Measurements from ENCODE around the gene EPHA7.

Gene EPHA7

DNA sequence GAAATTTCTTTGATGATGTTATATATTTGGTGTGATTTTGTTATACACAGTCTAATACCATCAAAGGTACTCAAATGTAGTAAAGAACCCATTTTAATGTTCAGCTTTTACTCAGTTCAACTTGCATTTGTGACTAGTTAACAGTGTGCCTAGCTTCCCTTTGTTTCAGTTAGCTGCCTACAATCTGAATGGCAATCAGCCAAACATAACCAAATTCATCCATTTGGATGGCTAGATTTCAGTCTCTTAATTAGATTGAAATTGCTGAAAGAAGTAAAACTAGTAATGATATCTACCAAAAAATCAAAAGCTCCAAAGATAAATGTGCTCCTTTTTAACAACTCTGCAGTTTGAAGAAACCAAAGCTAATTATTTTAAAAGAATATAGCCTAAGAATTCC is 6.9 kb downstream of the EPHA7 start:
- ChIA-PET CTCF (interaction anchor here (0.5 to 1.9 kb wide), 2 partner anchors 11 to 265 kb away, joined by 3 to 6 read pairs; no protein-coding TSS in a partner anchor), POLR2A (no interaction called here)
- TF ChIP-seq SETDB1 (IDR thresholded peaks at IDR 0.05; ENCODE audit: insufficient read length, low read length) (no peak), ZNF791 (tag by site-specific recombination; IDR thresholded peaks at IDR 0.05) (no peak), IKZF3 (tag by site-specific recombination; IDR thresholded peaks at IDR 0.05) (0 out of 2 replicates have a peak, but pooled peaks have one; percentile 31), ZNF501 (tag by site-specific recombination; IDR thresholded peaks at IDR 0.05) (0 out of 2 replicates have a peak, but pooled peaks have one; percentile 21), ZNF366 (tag by site-specific recombination; conservative IDR thresholded peaks at IDR 0.05) (peak; percentile 49; the same call in 1 of the 2 replicates), ZNF302 (tag by site-specific recombination; IDR thresholded peaks at IDR 0.05; ENCODE audit: low read depth) (no peak), HOXA7 (CRISPR knock-in tag; IDR thresholded peaks at IDR 0.05; ENCODE audit: borderline replicate concordance) (no peak), OSR2 (tag by site-specific recombination; IDR thresholded peaks at IDR 0.05) (peak; percentile 79), ZXDB (tag by site-specific recombination; IDR thresholded peaks at IDR 0.05) (no peak), FEZF1 (tag by site-specific recombination; IDR thresholded peaks at IDR 0.05) (peak; percentile 66; the same call in 1 of the 2 replicates), ZSCAN16 (tag by site-specific recombination; IDR thresholded peaks at IDR 0.05) (no peak), ZNF596 (tag by site-specific recombination; IDR thresholded peaks at IDR 0.05) (no peak), ZFP37 (tag by site-specific recombination; IDR thresholded peaks at IDR 0.05) (no peak), ZFP69B (tag by site-specific recombination; IDR thresholded peaks at IDR 0.05) (no peak), ZNF664 (tag by site-specific recombination; IDR thresholded peaks at IDR 0.05) (peak; percentile 99)
- TF ChIP-seq, protein P1, sequence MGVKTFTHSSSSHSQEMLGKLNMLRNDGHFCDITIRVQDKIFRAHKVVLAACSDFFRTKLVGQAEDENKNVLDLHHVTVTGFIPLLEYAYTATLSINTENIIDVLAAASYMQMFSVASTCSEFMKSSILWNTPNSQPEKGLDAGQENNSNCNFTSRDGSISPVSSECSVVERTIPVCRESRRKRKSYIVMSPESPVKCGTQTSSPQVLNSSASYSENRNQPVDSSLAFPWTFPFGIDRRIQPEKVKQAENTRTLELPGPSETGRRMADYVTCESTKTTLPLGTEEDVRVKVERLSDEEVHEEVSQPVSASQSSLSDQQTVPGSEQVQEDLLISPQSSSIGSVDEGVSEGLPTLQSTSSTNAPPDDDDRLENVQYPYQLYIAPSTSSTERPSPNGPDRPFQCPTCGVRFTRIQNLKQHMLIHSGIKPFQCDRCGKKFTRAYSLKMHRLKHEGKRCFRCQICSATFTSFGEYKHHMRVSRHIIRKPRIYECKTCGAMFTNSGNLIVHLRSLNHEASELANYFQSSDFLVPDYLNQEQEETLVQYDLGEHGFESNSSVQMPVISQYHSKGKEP (tag by site-specific recombination; IDR thresholded peaks at IDR 0.05), result peak; percentile 67; the same call in 1 of the 2 replicates
- TF ChIP-seq, protein P2, sequence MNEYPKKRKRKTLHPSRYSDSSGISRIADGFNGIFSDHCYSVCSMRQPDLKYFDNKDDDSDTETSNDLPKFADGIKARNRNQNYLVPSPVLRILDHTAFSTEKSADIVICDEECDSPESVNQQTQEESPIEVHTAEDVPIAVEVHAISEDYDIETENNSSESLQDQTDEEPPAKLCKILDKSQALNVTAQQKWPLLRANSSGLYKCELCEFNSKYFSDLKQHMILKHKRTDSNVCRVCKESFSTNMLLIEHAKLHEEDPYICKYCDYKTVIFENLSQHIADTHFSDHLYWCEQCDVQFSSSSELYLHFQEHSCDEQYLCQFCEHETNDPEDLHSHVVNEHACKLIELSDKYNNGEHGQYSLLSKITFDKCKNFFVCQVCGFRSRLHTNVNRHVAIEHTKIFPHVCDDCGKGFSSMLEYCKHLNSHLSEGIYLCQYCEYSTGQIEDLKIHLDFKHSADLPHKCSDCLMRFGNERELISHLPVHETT (tag by site-specific recombination; IDR thresholded peaks at IDR 0.05), result no peak
- TF ChIP-seq, protein P3, sequence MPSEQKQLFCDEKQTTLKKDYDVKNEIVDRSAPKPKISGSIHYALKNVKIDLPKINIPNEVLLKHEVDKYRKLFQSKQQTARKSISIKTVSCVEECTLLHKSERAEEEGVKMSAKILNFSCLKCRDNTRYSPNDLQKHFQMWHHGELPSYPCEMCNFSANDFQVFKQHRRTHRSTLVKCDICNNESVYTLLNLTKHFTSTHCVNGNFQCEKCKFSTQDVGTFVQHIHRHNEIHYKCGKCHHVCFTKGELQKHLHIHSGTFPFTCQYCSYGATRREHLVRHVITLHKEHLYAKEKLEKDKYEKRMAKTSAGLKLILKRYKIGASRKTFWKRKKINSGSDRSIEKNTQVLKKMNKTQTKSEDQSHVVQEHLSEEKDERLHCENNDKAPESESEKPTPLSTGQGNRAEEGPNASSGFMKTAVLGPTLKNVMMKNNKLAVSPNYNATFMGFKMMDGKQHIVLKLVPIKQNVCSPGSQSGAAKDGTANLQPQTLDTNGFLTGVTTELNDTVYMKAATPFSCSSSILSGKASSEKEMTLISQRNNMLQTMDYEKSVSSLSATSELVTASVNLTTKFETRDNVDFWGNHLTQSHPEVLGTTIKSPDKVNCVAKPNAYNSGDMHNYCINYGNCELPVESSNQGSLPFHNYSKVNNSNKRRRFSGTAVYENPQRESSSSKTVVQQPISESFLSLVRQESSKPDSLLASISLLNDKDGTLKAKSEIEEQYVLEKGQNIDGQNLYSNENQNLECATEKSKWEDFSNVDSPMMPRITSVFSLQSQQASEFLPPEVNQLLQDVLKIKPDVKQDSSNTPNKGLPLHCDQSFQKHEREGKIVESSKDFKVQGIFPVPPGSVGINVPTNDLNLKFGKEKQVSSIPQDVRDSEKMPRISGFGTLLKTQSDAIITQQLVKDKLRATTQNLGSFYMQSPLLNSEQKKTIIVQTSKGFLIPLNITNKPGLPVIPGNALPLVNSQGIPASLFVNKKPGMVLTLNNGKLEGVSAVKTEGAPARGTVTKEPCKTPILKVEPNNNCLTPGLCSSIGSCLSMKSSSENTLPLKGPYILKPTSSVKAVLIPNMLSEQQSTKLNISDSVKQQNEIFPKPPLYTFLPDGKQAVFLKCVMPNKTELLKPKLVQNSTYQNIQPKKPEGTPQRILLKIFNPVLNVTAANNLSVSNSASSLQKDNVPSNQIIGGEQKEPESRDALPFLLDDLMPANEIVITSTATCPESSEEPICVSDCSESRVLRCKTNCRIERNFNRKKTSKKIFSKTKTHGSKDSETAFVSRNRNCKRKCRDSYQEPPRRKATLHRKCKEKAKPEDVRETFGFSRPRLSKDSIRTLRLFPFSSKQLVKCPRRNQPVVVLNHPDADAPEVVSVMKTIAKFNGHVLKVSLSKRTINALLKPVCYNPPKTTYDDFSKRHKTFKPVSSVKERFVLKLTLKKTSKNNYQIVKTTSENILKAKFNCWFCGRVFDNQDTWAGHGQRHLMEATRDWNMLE (tag by site-specific recombination; conservative IDR thresholded peaks at IDR 0.05; ENCODE audit: low read depth), result no peak
- TF ChIP-seq, protein P4, sequence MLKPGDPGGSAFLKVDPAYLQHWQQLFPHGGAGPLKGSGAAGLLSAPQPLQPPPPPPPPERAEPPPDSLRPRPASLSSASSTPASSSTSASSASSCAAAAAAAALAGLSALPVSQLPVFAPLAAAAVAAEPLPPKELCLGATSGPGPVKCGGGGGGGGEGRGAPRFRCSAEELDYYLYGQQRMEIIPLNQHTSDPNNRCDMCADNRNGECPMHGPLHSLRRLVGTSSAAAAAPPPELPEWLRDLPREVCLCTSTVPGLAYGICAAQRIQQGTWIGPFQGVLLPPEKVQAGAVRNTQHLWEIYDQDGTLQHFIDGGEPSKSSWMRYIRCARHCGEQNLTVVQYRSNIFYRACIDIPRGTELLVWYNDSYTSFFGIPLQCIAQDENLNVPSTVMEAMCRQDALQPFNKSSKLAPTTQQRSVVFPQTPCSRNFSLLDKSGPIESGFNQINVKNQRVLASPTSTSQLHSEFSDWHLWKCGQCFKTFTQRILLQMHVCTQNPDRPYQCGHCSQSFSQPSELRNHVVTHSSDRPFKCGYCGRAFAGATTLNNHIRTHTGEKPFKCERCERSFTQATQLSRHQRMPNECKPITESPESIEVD (tag by site-specific recombination; IDR thresholded peaks at IDR 0.05), result peak; percentile 97
- TF ChIP-seq, protein P5, sequence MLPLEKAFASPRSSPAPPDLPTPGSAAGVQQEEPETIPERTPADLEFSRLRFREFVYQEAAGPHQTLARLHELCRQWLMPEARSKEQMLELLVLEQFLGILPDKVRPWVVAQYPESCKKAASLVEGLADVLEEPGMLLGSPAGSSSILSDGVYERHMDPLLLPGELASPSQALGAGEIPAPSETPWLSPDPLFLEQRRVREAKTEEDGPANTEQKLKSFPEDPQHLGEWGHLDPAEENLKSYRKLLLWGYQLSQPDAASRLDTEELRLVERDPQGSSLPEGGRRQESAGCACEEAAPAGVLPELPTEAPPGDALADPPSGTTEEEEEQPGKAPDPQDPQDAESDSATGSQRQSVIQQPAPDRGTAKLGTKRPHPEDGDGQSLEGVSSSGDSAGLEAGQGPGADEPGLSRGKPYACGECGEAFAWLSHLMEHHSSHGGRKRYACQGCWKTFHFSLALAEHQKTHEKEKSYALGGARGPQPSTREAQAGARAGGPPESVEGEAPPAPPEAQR (tag by site-specific recombination; IDR thresholded peaks at IDR 0.05), result no peak
- peaks cover 0 to 21% of the 10 kb centered on the region in 2 experiments; a peak in 2 of 3 replicates for H3K36me3 ChIP-seq (ENCODE audit: control insufficient read depth in 2 of 2, insufficient read depth in 1 of 2, low read length in 2 of 2)
- H3K4me3 ChIP-seq (ENCODE audit: low read depth, low read length), result no peak overlapping the region
- no peaks in the 10 kb centered on the region for H3K9me3 ChIP-seq (ENCODE audit: control insufficient read depth, insufficient read depth, low read depth, low read length)
- no peak overlapping the region for H3K27ac ChIP-seq (ENCODE audit: extremely low read depth, low read depth, low read length)
- H3K4me1 ChIP-seq (ENCODE audit: control insufficient read depth, insufficient read depth, low read length), result peaks cover 20% of the 10 kb centered on the region
